Spinal cord (tissue), 10 donors: ENCODE data around the gene CERS1. TPM values are rescaled to one million over a fixed set of nuclear protein-coding genes. Genes with fewer than 3 reads are reported as not detected.

ENCODE experiments used
- DNase-seq, 6 donors: peaks; one replicate each; pipeline versions ENCODE4 v3.0.0 to v3.0.0-alpha.2; 2013 to 2015; ENCODE audit warnings: low spot score in 6 of 6, low read depth in 4 of 6
- H3K27ac ChIP-seq: one replicate; pipeline ENCODE4 v1.5.1; 2013; ENCODE audit warnings: low read depth, low read length, control low read depth
- H3K27me3 ChIP-seq: one replicate; pipeline ENCODE4 v1.6.1; 2013; ENCODE audit warnings: low read length; ENCODE audit not compliant: control insufficient read depth, insufficient read depth
- H3K36me3 ChIP-seq: one replicate; pipeline ENCODE4 v1.6.1; 2013; ENCODE audit warnings: low read length; ENCODE audit not compliant: control insufficient read depth, insufficient read depth
- H3K4me1 ChIP-seq: one replicate; pipeline ENCODE4 v1.6.1; 2013; ENCODE audit warnings: low read length; ENCODE audit not compliant: control insufficient read depth, insufficient read depth
- H3K4me3 ChIP-seq: one replicate; pipeline ENCODE4 v1.5.1; 2013; ENCODE audit warnings: low read depth, low read length, control low read depth
- H3K9me3 ChIP-seq: one replicate; pipeline ENCODE4 v1.6.1; 2013; ENCODE audit warnings: low read length; ENCODE audit not compliant: control insufficient read depth, insufficient read depth
- WGBS: methylation state at CpG from one replicate; pipeline ENCODE4 v1.1.5; 2013; ENCODE audit warnings: missing lambda C conversion rate; ENCODE audit not compliant: insufficient coverage; 5-methylcytosine and 5-hydroxymethylcytosine counted together
- polyA plus RNA-seq, 2 donors: library from polyadenylated mRNA; unstranded; fragments of 120-200 nt; gene quantifications; one replicate each; pipeline ENCODE4 v1.2.1, GENCODE V29; 2013; ENCODE audit not compliant: insufficient read length in 2 of 2
- total RNA-seq, 2 donors: library from RNA; depleted of rRNA in 1 of 2; stranded (reverse); fragments of 120-200 nt in 1 of 2; fragments of >200 nt in 1 of 2; gene quantifications; one replicate each; pipeline versions ENCODE4 v1.2.3 to v1.2.4, GENCODE V29; 2013 to 2014
- donor health status: healthy.

CERS1 gene
- total and polyA plus RNA-seq, 4 donors: 22.5 to 141 (median 76.8) TPM

DNA sequence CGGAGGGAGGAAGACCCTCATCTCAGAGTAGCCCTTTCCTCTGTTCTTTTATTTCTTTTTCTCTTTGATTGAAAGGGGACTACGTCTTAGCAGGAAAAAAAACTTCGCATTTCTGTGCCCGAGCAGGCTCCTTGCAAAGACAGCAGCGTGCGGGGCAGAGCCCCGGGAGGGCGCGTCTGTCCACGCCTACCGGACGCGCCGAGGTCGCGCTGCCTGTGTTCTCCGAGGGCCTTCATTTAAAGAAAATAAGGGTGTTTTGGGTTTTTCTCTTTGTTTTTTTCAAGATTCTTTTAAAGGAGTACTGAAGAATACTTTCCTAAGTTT, 29.2 kb downstream of the CERS1 start:
- Histone ChIP-seq H3K4me3 (no peak overlapping the region), H3K9me3 (no peaks in the 10 kb centered on the region), H3K4me1 (peaks cover 40% of the 10 kb centered on the region), H3K27ac (no peak overlapping the region), H3K27me3 (peaks cover 2% of the 10 kb centered on the region), H3K36me3 (peaks cover 93% of the 10 kb centered on the region)
- no peak for DNase-seq
- WGBS: 67% methylated on average over 6 of the region's 17 CpGs

DNA sequence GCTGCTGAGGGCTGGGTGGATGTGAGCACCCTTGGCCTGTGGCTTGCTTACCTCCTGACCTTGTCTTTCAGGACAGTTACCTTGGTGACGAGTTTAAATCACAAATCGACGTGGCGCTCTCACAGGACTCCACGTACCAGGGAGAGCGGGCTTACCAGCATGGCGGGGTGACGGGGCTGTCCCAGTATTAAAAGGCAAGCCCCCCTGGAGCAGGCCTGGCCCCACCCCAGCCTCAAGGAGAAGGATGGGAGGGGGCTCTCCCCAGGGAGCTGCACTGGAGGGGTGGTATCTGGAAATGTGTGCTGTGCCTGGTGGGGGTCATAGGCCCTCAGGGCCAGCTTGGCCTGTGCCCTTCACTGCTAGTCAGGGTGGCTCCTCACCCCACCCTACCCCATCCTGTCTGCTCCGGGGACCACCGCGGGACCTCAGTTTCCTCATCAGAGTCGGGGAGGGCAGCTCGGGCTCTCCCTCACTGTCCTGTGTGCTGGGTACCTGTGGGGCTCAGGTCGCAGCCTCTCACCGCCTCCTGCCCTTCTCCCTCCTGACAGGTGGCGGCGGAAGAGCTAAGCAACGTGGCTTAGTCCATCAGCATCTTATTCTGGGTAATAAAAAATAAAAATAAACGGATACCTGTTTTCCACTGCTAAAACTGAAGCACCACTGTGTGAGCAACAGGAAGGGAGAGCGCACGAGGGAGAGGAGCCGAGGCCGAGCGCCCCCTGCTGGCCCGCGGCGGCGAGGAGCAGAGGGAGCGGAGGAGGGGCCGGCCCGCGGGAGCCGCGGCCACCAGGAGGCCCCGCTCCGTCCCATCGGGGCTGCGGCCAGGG, 29.8 kb downstream of the CERS1 start:
- Histone ChIP-seq H3K9me3 (no peaks in the 10 kb centered on the region), H3K36me3 (peaks cover 93% of the 10 kb centered on the region), H3K27ac (no peak overlapping the region), H3K4me3 (no peak overlapping the region), H3K4me1 (peaks cover 40% of the 10 kb centered on the region), H3K27me3 (peaks cover 2% of the 10 kb centered on the region)
- WGBS: 38% methylated on average over 25 of the region's 38 CpGs
- peak in 5 of 6 donors; percentile 32 to 83 (median 53) for DNase-seq

DNA sequence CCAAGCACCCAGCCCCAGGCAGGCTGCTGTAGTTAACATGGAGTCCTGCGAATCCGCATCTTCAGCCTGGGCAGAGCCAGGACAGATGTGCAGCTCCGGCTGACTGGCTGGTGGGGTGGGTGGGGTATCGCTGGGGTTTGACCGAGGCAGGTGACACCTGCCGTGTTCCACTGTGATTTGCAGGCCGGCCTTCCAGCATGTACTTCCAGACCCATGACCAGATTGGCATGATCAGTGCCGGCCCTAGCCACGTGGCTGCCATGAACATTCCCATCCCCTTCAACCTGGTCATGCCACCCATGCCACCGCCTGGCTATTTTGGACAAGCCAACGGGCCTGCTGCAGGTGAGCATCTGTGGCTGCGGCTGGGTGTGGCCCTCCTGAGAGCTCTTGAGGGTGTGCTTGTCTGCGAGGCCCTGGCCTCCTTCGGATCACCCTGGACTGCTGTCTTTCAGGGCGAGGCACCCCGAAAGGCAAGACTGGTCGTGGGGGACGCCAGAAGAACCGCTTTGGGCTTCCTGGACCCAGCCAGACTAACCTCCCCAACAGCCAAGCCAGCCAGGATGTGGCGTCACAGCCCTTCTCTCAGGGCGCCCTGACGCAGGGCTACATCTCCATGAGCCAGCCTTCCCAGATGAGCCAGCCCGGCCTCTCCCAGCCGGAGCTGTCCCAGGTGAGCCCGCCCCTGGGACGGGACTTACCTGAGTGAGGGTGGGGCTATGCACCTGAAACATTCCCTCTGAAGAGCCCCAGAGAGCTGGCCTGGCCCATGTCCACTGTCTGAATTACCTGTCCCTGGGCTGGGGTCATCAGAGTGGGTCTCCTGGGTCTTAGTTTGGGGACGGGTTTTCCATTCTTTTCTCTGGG, 30.6 kb downstream of the CERS1 start:
- peaks cover 41% of the 10 kb centered on the region for H3K4me1 ChIP-seq
- WGBS: 91% methylated on average over 25 of the region's 27 CpGs
- no peaks in the 10 kb centered on the region for H3K27me3 ChIP-seq
- no peak overlapping the region for H3K4me3 ChIP-seq
- no peaks in the 10 kb centered on the region for H3K9me3 ChIP-seq
- peaks cover 93% of the 10 kb centered on the region for H3K36me3 ChIP-seq
- DNase-seq: no peak
- no peak overlapping the region for H3K27ac ChIP-seq

DNA sequence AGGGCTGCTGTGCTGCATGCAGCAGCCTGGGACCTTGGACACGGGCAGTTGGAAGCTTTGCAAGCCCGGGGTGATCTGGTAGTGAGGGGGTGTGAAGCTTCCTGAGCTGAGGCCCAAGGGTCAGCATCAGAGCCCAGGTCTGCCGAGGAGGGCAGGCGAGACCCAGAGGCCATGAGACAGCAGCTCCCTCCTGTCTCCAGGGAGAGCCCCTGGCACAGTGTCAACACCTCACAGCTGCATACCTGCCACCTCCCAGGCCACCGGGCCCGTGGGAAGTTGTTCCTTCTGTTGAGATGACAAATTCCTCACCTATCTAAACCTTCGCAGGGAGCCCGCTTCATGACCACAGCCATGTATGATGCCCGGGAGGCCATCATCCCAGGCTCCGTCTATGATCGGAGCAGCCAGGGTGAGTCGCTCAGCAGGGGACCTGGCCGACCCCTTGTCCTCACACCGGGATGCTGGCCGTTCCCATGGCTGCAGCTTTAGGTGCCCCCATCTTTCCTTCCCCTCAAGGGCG, 32.1 kb downstream of the CERS1 start:
- Histone ChIP-seq H3K4me1 (peaks cover 46% of the 10 kb centered on the region), H3K9me3 (no peaks in the 10 kb centered on the region), H3K36me3 (peaks cover 96% of the 10 kb centered on the region), H3K27me3 (no peaks in the 10 kb centered on the region), H3K4me3 (no peak overlapping the region), H3K27ac (no peak overlapping the region)
- 76% methylated on average over 15 of the region's 16 CpGs for WGBS
- no peak for DNase-seq

DNA sequence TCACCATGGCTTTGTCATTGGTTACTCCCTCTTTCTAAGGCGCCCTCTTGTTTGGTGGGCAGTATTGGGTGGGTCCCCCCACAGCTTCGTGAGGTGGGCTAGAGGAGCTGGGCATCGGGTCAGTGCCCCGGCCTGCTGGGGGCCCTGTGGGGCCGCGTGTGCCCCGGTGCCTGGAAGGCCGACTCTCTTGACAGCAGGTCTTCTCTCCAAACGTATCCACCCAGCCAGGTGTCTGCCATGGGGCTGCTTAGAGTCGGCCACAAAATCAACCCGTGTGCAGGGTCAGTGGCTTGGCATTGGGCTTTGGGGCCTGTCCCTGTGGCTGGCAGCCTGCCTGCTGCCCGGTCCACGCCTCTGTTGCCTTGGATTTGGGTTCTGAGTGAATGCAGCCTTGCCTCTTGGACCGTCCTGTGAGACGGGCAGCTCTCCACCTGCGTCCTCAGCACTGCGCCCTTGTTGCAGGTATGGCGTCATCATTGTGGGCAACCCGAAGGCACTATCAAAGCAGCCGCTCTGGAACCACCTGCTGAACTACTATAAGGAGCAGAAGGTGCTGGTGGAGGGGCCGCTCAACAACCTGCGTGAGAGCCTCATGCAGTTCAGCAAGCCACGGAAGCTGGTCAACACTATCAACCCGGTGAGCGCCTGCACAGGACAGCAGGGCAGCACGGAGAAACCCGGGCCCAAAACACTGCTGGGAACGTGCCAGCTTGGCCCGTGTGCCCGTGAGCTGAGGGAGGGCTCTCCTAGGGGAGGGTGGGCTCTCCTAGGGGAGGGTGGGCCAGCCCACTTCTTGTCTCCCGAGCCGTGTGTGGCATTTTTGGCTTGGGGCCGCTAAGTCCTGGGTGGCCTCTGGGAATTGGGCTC, 32.7 kb downstream of the CERS1 start:
- 83% methylated on average over 32 of the region's 33 CpGs for WGBS
- H3K36me3 ChIP-seq: peaks cover 99% of the 10 kb centered on the region
- H3K27ac ChIP-seq: no peak overlapping the region

DNA sequence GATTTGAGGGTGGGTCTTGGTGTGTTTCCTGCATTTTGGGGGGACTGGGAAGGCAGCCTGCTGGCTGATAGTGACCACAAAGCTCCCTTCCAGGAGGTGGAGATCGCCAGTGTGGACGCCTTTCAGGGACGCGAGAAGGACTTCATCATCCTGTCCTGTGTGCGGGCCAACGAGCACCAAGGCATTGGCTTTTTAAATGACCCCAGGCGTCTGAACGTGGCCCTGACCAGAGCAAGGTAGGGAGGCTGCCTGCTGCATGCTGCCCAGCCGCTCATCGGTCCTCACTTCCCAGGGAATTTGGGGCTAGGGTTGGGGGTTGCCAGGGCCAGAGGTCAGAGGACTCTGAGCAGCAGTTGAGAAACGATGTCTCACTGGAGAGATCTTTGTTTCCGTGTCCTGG, 34.0 kb downstream of the CERS1 start:
- Histone ChIP-seq H3K27ac (no peak overlapping the region), H3K4me3 (no peak overlapping the region), H3K4me1 (peaks cover 30% of the 10 kb centered on the region), H3K9me3 (no peaks in the 10 kb centered on the region), H3K27me3 (no peaks in the 10 kb centered on the region), H3K36me3 (peaks cover 99% of the 10 kb centered on the region)
- DNase-seq: no peak
- 85% methylated on average over 12 of the region's 12 CpGs for WGBS

More for the DNA sequence above, 32.7 kb downstream of the CERS1 start:
- Histone ChIP-seq H3K9me3 (no peaks in the 10 kb centered on the region), H3K4me3 (no peak overlapping the region), H3K4me1 (peaks cover 43% of the 10 kb centered on the region), H3K27me3 (no peaks in the 10 kb centered on the region)
- DNase-seq: no peak

DNA sequence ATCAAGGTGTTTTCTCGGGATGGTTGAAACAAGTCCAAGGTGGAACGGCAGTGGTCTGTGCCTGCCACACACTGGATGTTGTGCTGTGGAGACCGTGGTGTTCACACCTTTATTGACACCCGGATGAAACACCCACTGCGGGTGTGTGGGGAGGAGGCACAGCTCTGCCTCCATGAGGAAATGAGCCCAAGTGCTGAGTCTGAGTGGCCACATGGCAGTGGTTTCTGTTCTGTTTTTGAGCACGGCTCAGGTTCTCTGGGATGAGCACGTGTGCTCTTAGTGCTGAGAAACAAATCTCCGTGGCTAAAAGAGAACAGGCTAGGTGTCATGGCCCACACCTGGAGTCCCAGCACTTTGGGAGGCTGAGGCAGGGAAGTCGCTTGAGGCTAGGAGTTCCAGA, 34.7 kb downstream of the CERS1 start:
- H3K36me3 ChIP-seq: peaks cover 100% of the 10 kb centered on the region
- no peaks in the 10 kb centered on the region for H3K9me3 ChIP-seq
- DNase-seq: no peak
- H3K27me3 ChIP-seq: no peaks in the 10 kb centered on the region
- WGBS: 90% methylated on average over 9 of the region's 9 CpGs
- no peak overlapping the region for H3K4me3 ChIP-seq
- no peak overlapping the region for H3K27ac ChIP-seq
- peaks cover 29% of the 10 kb centered on the region for H3K4me1 ChIP-seq

DNA sequence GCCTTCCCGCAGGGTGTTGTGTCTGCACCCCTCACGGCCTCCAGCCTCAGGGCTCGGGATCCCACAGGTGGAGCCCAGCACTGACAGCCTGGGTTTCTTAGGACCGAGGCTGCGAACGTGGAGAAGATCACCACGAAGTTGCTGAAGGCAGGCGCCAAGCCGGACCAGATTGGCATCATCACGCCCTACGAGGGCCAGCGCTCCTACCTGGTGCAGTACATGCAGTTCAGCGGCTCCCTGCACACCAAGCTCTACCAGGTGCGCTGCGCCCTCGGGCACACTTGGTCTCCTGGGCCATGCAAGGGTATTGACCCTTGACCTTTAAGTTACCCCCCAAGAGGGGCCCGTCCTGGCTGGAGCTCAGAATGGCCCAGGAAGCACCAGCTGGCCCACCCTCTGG, 35.2 kb downstream of the CERS1 start:
- peaks cover 100% of the 10 kb centered on the region for H3K36me3 ChIP-seq
- H3K27ac ChIP-seq: no peak overlapping the region

DNA sequence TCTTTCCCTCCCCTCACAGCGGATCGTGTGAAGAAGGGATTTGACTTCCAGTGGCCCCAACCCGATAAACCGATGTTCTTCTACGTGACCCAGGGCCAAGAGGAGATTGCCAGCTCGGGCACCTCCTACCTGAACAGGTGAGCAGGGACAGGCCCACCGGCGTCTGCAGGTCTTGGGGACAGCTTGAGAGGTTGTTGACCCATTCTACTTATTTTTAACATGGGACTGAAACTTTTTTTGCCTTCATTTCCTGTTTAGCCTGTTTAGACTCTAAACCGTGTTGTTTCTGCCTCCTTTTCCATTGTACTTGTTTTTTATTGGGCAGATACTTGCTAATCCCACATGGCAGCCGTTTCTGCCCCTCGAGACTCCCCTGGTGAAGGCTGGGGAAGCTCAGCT, 35.7 kb downstream of the CERS1 start:
- H3K9me3 ChIP-seq: no peaks in the 10 kb centered on the region
- H3K36me3 ChIP-seq: peaks cover 100% of the 10 kb centered on the region
- H3K4me3 ChIP-seq: no peak overlapping the region
- WGBS: 76% methylated on average over 7 of the region's 11 CpGs
- no peak for DNase-seq
- no peak overlapping the region for H3K27ac ChIP-seq
- H3K27me3 ChIP-seq: no peaks in the 10 kb centered on the region
- H3K4me1 ChIP-seq: peaks cover 32% of the 10 kb centered on the region

More for the DNA sequence above, 35.2 kb downstream of the CERS1 start:
- no peaks in the 10 kb centered on the region for H3K9me3 ChIP-seq
- no peak for DNase-seq
- H3K4me3 ChIP-seq: no peak overlapping the region
- WGBS: 92% methylated on average over 17 of the region's 17 CpGs
- peaks cover 32% of the 10 kb centered on the region for H3K4me1 ChIP-seq
- no peaks in the 10 kb centered on the region for H3K27me3 ChIP-seq
